ENCODE measurements around the gene UBE2J1. TPM values are rescaled to one million over a fixed set of nuclear protein-coding genes. Genes with fewer than 3 reads are reported as not detected.

Gene UBE2J1
- total and polyA plus RNA-seq, 9 of the 15 experiments (the other 6 are each of a cell fraction or from before 2014, with no cell fraction given): 11.6 to 32.6 (median 22.0) TPM

DNA sequence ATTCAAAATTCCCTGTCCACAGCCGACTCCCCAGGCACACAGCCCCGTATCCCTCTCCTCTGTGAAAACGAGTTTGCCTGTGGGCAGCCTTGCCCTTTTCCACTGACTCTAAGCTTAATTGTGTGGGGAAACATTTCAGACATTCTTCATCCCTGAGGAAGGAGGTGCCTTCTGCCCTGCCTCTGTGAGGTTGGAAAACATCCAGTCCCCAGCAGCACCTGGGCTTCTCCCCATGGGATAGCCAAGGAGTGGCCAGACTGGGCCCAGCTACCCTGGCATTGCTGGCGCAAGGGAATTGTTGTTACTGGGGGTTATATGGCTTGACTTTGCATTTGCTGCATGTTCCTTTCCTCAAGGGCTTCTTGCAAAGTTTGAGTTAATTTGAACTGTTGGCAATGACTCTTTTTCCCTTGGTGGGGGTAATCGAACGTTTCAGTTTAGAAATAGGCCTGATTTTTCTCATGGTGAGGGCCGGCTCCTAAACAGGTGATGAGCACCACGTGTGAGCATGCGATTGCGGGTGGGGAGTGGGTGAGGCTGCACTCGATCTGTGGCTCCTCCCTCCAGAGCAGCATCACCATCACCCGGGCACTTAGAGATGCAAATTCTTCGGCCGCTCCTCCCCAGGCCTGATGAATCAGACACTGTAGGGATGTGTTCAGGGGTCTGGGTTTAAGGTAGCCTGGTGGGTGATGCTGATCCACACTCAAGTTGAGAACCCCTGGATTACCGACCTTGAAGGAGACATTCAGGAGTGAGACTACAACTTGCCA lies 67.4 kb downstream of the UBE2J1 start:
- no TSS peak for BruUV-seq (replicated peaks)

More for the DNA sequence above, 67.4 kb downstream of the UBE2J1 start:
- Histone ChIP-seq H3K9me1 (ENCODE audit: control insufficient read depth, insufficient read depth, low read length) (no peaks in the 10 kb centered on the region), H3K36me3 (ENCODE audit: control insufficient read depth, insufficient read depth, low read length) (no peaks in the 10 kb centered on the region), H3K9ac (ENCODE audit: insufficient read depth in 1 of 2, low read depth in 2 of 2, low read length in 2 of 2) (no peak overlapping the region), H3K27me3 (ENCODE audit: control insufficient read depth in 2 of 2, insufficient read depth in 2 of 2, low read length in 2 of 2) (peaks cover 45 to 60% of the 10 kb centered on the region in 2 experiments), H3K4me2 (ENCODE audit: insufficient read depth, low read length) (no peak overlapping the region), H3K4me1 (replicated peaks in 1 of 2; ENCODE audit: control insufficient read depth in 2 of 2, insufficient read depth in 2 of 2, low read length in 2 of 2) (no peaks in the 10 kb centered on the region), H3K27ac (ENCODE audit: extremely low read depth, low read depth, low read length) (no peak overlapping the region), H4K20me1 (replicated peaks; ENCODE audit: control insufficient read depth, insufficient read depth, low read length) (0 out of 2 replicates have a peak, but pooled peaks cover 4% of the 10 kb centered on the region), H3K9me3 (replicated peaks; ENCODE audit: control insufficient read depth, insufficient read depth, low read depth, low read length) (no peaks in the 10 kb centered on the region), H2AFZ (ENCODE audit: low read depth, low read length) (no peak overlapping the region), H3K79me2 (ENCODE audit: control insufficient read depth, insufficient read depth, low read length) (no peaks in the 10 kb centered on the region), H3K4me3 (no peak overlapping the region)
- ATAC-seq (no peak), FAIRE-seq (no peak), DNase-seq (ENCODE audit: extremely low read depth in 1 of 4, low spot score in 3 of 4) (no peak)
- in situ Hi-C loops (cut with MboI) (no loop called here), intact Hi-C loops (cut with micrococcal nuclease) (no loop called here)
- TF ChIP-seq, protein P1, sequence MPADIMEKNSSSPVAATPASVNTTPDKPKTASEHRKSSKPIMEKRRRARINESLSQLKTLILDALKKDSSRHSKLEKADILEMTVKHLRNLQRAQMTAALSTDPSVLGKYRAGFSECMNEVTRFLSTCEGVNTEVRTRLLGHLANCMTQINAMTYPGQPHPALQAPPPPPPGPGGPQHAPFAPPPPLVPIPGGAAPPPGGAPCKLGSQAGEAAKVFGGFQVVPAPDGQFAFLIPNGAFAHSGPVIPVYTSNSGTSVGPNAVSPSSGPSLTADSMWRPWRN (IDR thresholded peaks at IDR 0.05; ENCODE audit: low read depth): no peak
- no peak for TF ChIP-seq PHF8 (IDR thresholded peaks at IDR 0.05; ENCODE audit: borderline replicate concordance, low read length)
- TF ChIP-seq CXXC5 (CRISPR knock-in tag; IDR thresholded peaks at IDR 0.05): no peak
- TF ChIP-seq, protein P2, sequence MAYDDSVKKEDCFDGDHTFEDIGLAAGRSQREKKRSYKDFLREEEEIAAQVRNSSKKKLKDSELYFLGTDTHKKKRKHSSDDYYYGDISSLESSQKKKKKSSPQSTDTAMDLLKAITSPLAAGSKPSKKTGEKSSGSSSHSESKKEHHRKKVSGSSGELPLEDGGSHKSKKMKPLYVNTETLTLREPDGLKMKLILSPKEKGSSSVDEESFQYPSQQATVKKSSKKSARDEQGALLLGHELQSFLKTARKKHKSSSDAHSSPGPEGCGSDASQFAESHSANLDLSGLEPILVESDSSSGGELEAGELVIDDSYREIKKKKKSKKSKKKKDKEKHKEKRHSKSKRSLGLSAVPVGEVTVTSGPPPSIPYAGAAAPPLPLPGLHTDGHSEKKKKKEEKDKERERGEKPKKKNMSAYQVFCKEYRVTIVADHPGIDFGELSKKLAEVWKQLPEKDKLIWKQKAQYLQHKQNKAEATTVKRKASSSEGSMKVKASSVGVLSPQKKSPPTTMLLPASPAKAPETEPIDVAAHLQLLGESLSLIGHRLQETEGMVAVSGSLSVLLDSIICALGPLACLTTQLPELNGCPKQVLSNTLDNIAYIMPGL (CRISPR knock-in tag; IDR thresholded peaks at IDR 0.05): no peak
- TF ChIP-seq ZNF121 (CRISPR knock-in tag; conservative IDR thresholded peaks at IDR 0.05): no peak
- TF ChIP-seq SRSF1 (IDR thresholded peaks at IDR 0.05; ENCODE audit: low read depth, low read length): no peak
- TF ChIP-seq BACH1 (tag; IDR thresholded peaks at IDR 0.05): no peak
- no peak for TF ChIP-seq RB1 (IDR thresholded peaks at IDR 0.05; ENCODE audit: low read depth)
- TF ChIP-seq ZKSCAN8 (CRISPR knock-in tag; IDR thresholded peaks at IDR 0.05): no peak
- TF ChIP-seq NR2F6 (CRISPR knock-in tag; IDR thresholded peaks at IDR 0.05): no peak
- TF ChIP-seq NCOA1 (IDR thresholded peaks at IDR 0.05; ENCODE audit: low read depth): no peak
- TF ChIP-seq ZNF785 (CRISPR knock-in tag; IDR thresholded peaks at IDR 0.05): no peak
- CTCF ChIA-PET (ENCODE audit: low intra/inter-chr PET ratio): no interaction called here
- 2% methylated on average over 15 of the region's 15 CpGs for WGBS (ENCODE audit: insufficient coverage, low coverage, missing lambda C conversion rate)
- POLR2A ChIA-PET: interaction anchor here (1.4 kb wide), 1 partner anchor 15 kb away, joined by 4 read pairs; no protein-coding TSS in a partner anchor
